ENCODE data around the gene REC8. TPM values are rescaled to one million over a fixed set of nuclear protein-coding genes. Genes with fewer than 3 reads are reported as not detected.

The REC8 gene
- total RNA-seq, 1 experiment from 2014 or later: 8.4 TPM

GRCh38 chr14:24195186-24196070 lies 23.5 kb downstream of the REC8 start, which contains the start of gene TM9SF1:
TM9SF1 (minus strand) TSS chr14:24195441; CDS start chr14:24195019, 422 bp downstream.
- POLR2A ChIA-PET (ENCODE audit: low non-redundant PET): interaction anchor here (0.6 to 1.3 kb wide), 3 partner anchors 18 to 54 kb away, joined by 3 to 4 read pairs (median 3); partner anchors contain the start of genes CHMP4A, EMC9 and TINF2

GRCh38 chr14:24196071-24197055 lies 24.5 kb downstream of the REC8 start:
- DNase-seq (ENCODE audit: low spot score): no peak
- peak overlapping the region; percentile 97 for H3K27ac ChIP-seq (ENCODE audit: low read depth, low read length, poor library complexity, severe bottlenecking)
- CTCF ChIA-PET: no interaction called here
- TSS peak; percentile 67 for BruUV-seq (replicated peaks)
- H3K4me1 ChIP-seq (ENCODE audit: insufficient read depth, low read length, poor library complexity, severe bottlenecking): peaks cover 11% of the 10 kb centered on the region
- TF ChIP-seq CTCF (conservative IDR thresholded peaks at IDR 0.05; ENCODE audit: low read depth, low read length) (no peak), EZH2 (IDR thresholded peaks at IDR 0.05; ENCODE audit: borderline replicate concordance, low read depth, low read length, poor library complexity, severe bottlenecking) (no peak)
- no peaks in the 10 kb centered on the region for H3K27me3 ChIP-seq (replicated peaks; ENCODE audit: insufficient read depth, low read depth, low read length, poor library complexity)
- intact Hi-C loops (cut with micrococcal nuclease; ENCODE audit: unreplicated experiment): no loop called here
- no peaks in the 10 kb centered on the region for H3K9me3 ChIP-seq (ENCODE audit: low read depth, low read length, poor library complexity, severe bottlenecking)
- POLR2A ChIA-PET (ENCODE audit: low non-redundant PET): interaction anchor here (1.3 kb wide), 1 partner anchor 17 kb away, joined by 3 read pairs; the partner anchor contains the start of gene CHMP4A
- H3K4me3 ChIP-seq (ENCODE audit: low read depth, low read length, poor library complexity, severe bottlenecking): peak overlapping the region; percentile 81
- H3K36me3 ChIP-seq (ENCODE audit: insufficient read depth, low read length, poor library complexity, severe bottlenecking): peaks cover 14% of the 10 kb centered on the region

More at GRCh38 chr14:24195186-24196070, 23.5 kb downstream of the REC8 start, which contains the start of gene TM9SF1:
- peaks cover 11% of the 10 kb centered on the region for H3K4me1 ChIP-seq (ENCODE audit: insufficient read depth, low read length, poor library complexity, severe bottlenecking)
- H3K36me3 ChIP-seq (ENCODE audit: insufficient read depth, low read length, poor library complexity, severe bottlenecking): peaks cover 13% of the 10 kb centered on the region
- H3K27me3 ChIP-seq (replicated peaks; ENCODE audit: insufficient read depth, low read depth, low read length, poor library complexity): no peaks in the 10 kb centered on the region
- no TSS peak for BruUV-seq (replicated peaks)
- DNase-seq (ENCODE audit: low spot score): peak; percentile 91
- intact Hi-C loops (cut with micrococcal nuclease; ENCODE audit: unreplicated experiment): loop anchor here (2.0 kb wide), 1 partner anchor 35 kb away; no protein-coding TSS in a partner anchor
- H3K9me3 ChIP-seq (ENCODE audit: low read depth, low read length, poor library complexity, severe bottlenecking): no peaks in the 10 kb centered on the region
- CTCF ChIA-PET: interaction anchor here (0.6 kb wide), 1 partner anchor 20 kb away, joined by 3 read pairs; no protein-coding TSS in a partner anchor
- H3K4me3 ChIP-seq (ENCODE audit: low read depth, low read length, poor library complexity, severe bottlenecking): peak within 1 kb of the TSS; percentile 81
- H3K27ac ChIP-seq (ENCODE audit: low read depth, low read length, poor library complexity, severe bottlenecking): peak within 1 kb of the TSS; percentile 97
- TF ChIP-seq EZH2 (IDR thresholded peaks at IDR 0.05; ENCODE audit: borderline replicate concordance, low read depth, low read length, poor library complexity, severe bottlenecking): no peak
- no peak for TF ChIP-seq CTCF (conservative IDR thresholded peaks at IDR 0.05; ENCODE audit: low read depth, low read length)

GRCh38 chr14:24197056-24197450 lies 25.2 kb downstream of the REC8 start:
- H3K9me3 ChIP-seq (ENCODE audit: low read depth, low read length, poor library complexity, severe bottlenecking): no peaks in the 10 kb centered on the region
- POLR2A ChIA-PET (ENCODE audit: low non-redundant PET): no interaction called here

More at GRCh38 chr14:24197056-24197450, 25.2 kb downstream of the REC8 start:
- peaks cover 20% of the 10 kb centered on the region for H3K36me3 ChIP-seq (ENCODE audit: insufficient read depth, low read length, poor library complexity, severe bottlenecking)
- CTCF ChIA-PET: no interaction called here
- H3K4me3 ChIP-seq (ENCODE audit: low read depth, low read length, poor library complexity, severe bottlenecking): peak overlapping the region; percentile 7
- TF ChIP-seq CTCF (conservative IDR thresholded peaks at IDR 0.05; ENCODE audit: low read depth, low read length) (no peak), EZH2 (IDR thresholded peaks at IDR 0.05; ENCODE audit: borderline replicate concordance, low read depth, low read length, poor library complexity, severe bottlenecking) (no peak)
- intact Hi-C loops (cut with micrococcal nuclease; ENCODE audit: unreplicated experiment): no loop called here
- no TSS peak for BruUV-seq (replicated peaks)
- peaks cover 11% of the 10 kb centered on the region for H3K4me1 ChIP-seq (ENCODE audit: insufficient read depth, low read length, poor library complexity, severe bottlenecking)
- H3K27ac ChIP-seq (ENCODE audit: low read depth, low read length, poor library complexity, severe bottlenecking): no peak overlapping the region
- no peak for DNase-seq (ENCODE audit: low spot score)
- no peaks in the 10 kb centered on the region for H3K27me3 ChIP-seq (replicated peaks; ENCODE audit: insufficient read depth, low read depth, low read length, poor library complexity)
